Uterus (tissue), 2 donors: ENCODE measurements around the gene RACGAP1.

Experiments used
- POLR2A ChIP-seq, 2 donors: fragments of 450-650 bp; IDR thresholded peaks; one replicate each; pipeline ENCODE4 v1.6.1; 2016; ENCODE audit warnings: antibody characterized with exemption in 2 of 2, mild to moderate bottlenecking in 1 of 2, moderate library complexity in 1 of 2
- TF ChIP-seq, protein P1 (sequence below), 4 experiments: fragments of 200-600 bp in 2 of 4; fragments of 450-650 bp in 2 of 4; sonication (generic) in 2 of 4; IDR thresholded peaks; one replicate each; pipeline ENCODE4 v1.5.1; 2016 to 2019; ENCODE audit warnings: antibody characterized with exemption in 4 of 4, mild to moderate bottlenecking in 2 of 4, moderate library complexity in 1 of 4

DNA sequence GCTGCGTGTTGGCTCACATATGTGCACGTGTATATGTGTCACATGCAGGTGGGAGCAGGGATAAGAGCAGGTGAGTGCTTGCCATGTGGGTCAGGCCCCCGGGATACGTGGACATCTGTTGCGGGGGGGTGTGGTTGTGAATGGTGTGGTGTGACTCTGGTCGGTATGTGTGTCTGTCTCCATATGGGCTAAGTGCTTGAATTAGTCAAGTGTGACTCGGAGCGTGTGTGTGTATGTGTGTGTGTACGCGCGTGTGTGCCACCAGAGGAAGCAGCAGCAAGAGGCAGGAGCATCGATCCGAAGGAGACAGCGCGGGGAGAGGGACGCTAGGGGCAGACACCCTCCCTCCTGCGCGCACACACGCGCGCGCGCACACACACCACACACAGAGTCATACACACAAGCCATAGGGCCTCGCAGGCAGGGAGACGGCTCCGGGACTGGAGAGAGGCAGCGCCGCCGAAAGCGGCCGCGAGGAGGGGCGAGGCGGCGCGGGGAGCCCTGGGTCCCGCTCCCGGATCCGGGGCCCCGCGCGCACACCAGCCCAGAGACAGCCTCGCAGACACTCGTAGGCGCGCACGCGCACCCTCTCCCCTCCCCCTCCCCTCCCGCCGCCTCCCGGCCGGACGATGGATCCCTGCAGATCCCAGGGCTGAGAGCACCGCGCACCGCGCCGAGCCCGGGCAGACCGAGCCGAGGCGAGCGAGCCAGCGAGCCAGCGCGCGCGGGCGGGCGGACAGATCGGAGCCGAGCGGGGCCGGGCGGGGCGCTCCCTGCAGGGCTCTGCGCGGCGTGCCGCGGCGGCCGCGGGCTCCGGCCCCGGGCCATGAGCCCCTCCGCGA is 31.9 kb upstream of the RACGAP1 start, which contains the start of gene ASIC1:
- TF ChIP-seq, protein P1, sequence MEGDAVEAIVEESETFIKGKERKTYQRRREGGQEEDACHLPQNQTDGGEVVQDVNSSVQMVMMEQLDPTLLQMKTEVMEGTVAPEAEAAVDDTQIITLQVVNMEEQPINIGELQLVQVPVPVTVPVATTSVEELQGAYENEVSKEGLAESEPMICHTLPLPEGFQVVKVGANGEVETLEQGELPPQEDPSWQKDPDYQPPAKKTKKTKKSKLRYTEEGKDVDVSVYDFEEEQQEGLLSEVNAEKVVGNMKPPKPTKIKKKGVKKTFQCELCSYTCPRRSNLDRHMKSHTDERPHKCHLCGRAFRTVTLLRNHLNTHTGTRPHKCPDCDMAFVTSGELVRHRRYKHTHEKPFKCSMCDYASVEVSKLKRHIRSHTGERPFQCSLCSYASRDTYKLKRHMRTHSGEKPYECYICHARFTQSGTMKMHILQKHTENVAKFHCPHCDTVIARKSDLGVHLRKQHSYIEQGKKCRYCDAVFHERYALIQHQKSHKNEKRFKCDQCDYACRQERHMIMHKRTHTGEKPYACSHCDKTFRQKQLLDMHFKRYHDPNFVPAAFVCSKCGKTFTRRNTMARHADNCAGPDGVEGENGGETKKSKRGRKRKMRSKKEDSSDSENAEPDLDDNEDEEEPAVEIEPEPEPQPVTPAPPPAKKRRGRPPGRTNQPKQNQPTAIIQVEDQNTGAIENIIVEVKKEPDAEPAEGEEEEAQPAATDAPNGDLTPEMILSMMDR (IDR thresholded peaks at IDR 0.05): peak in 3 of 4 experiments; percentile 7 to 25 (median 24)
- TF ChIP-seq POLR2A (IDR thresholded peaks at IDR 0.05): peak in 1 of 2 donors; percentile 14
